GM23338 (cell line): Measurements from ENCODE around the gene FLT3.

ENCODE experiments used
- CREB1 ChIP-seq: fragments of 250-450 bp; sonication (Bioruptor Pico); IDR thresholded peaks from 2 replicates; pipeline ENCODE4 v1.5.0; 2020; ENCODE audit warnings: low read depth, mild to moderate bottlenecking, moderate library complexity
- CTCF ChIP-seq, 2 experiments: fragments of 200-600 bp in 1 of 2; sonication (generic) in 1 of 2; conservative IDR thresholded peaks; 2 replicates each; pipeline versions ENCODE4 v1.5.1 to v1.6.1; 2016 to 2017; ENCODE audit warnings: antibody characterized with exemption in 2 of 2, low read depth in 2 of 2, mild to moderate bottlenecking in 2 of 2, moderate library complexity in 1 of 2
- EZH2 ChIP-seq: fragments of 200-600 bp; sonication (generic); IDR thresholded peaks from one replicate; pipeline ENCODE4 v1.8.0; 2017; ENCODE audit warnings: antibody characterized with exemption, mild to moderate bottlenecking, low read depth; ENCODE audit not compliant: unreplicated experiment
- EZH2phosphoT487 ChIP-seq: fragments of 200-600 bp; sonication (generic); IDR thresholded peaks from one replicate; pipeline ENCODE4 v1.8.1; 2018; ENCODE audit warnings: antibody characterized with exemption; ENCODE audit not compliant: unreplicated experiment
- JUNB ChIP-seq: IDR thresholded peaks from one replicate; pipeline ENCODE4 v1.6.1; 2016; ENCODE audit warnings: antibody characterized with exemption; ENCODE audit not compliant: unreplicated experiment
- NANOG ChIP-seq: IDR thresholded peaks from 2 replicates; pipeline ENCODE4 v1.6.1; 2016; ENCODE audit warnings: antibody characterized with exemption, borderline replicate concordance
- POLR2AphosphoS5 ChIP-seq: IDR thresholded peaks from 2 replicates; pipeline ENCODE4 v1.6.1; 2016; ENCODE audit warnings: antibody characterized with exemption, low read depth
- STAT1 ChIP-seq: IDR thresholded peaks from one replicate; pipeline ENCODE4 v1.6.1; 2016; ENCODE audit warnings: antibody characterized with exemption; ENCODE audit not compliant: unreplicated experiment
- ZNF114 ChIP-seq: fragments of 250-450 bp; sonication (Bioruptor Pico); IDR thresholded peaks from 2 replicates; pipeline ENCODE4 v1.5.0; 2020; ENCODE audit warnings: mild to moderate bottlenecking, moderate library complexity
- ZNF331 ChIP-seq: fragments of 250-450 bp; sonication (Bioruptor Pico); IDR thresholded peaks from 2 replicates; pipeline ENCODE4 v1.5.0; 2020; ENCODE audit warnings: low read depth, mild to moderate bottlenecking, moderate library complexity
- ZNF462 ChIP-seq: fragments of 250-450 bp; sonication (Bioruptor Pico); IDR thresholded peaks from 2 replicates; pipeline ENCODE4 v1.5.0; 2020; ENCODE audit warnings: mild to moderate bottlenecking, moderate library complexity
- TF ChIP-seq, protein P1 (sequence below): IDR thresholded peaks from one replicate; pipeline ENCODE4 v1.6.1; 2018; ENCODE audit warnings: antibody characterized with exemption; ENCODE audit not compliant: unreplicated experiment
- TF ChIP-seq, protein P2 (sequence below): IDR thresholded peaks from 2 replicates; pipeline ENCODE4 v1.6.1; 2016; ENCODE audit warnings: antibody characterized with exemption

DNA sequence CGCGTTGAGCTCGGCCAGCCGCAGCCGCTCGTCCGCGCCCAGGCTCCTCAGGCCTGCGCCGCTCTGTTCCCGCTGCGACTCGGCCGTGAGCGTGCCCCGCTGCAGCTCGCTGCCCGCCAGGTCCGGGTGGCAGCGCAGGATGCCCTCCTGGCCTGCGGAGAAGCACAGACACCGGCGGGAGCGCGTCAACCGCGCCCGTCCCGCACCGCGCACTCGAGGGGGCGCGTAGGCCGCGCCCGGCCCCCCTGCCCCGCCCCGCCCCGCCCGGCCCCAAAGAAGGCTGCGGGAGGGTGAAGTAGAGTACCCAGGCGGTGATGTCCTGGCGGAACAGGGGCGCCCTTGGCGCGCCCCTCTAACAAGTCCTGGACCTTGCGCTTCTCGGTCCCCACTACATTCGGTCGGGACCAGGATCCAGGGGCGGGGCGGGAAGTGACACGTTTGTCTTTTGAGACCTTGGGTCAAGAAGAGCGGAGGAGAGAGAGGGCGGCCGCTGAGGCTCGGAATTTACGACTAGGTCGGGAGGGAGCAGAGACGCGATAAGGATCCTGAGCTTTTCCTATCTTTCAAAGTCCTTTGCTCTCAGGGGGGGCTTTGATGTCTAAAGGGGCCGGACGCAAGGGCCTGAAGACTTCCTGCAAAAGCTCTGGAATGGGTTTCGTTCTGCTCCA is 121.9 kb downstream of the FLT3 start:
- TF ChIP-seq CTCF (conservative IDR thresholded peaks at IDR 0.05; ENCODE audit: low read depth in 2 of 2) (no peak), EZH2 (peak; percentile 93), POLR2AphosphoS5 (no peak), EZH2phosphoT487 (peak; percentile 78), STAT1 (no peak), JUNB (no peak), ZNF114 (no peak), CREB1 (no peak), ZNF331 (CRISPR knock-in tag) (no peak), NANOG (peak; percentile 49; the same call in 1 of the 2 replicates), ZNF462 (CRISPR knock-in tag) (no peak)
- TF ChIP-seq, protein P1, sequence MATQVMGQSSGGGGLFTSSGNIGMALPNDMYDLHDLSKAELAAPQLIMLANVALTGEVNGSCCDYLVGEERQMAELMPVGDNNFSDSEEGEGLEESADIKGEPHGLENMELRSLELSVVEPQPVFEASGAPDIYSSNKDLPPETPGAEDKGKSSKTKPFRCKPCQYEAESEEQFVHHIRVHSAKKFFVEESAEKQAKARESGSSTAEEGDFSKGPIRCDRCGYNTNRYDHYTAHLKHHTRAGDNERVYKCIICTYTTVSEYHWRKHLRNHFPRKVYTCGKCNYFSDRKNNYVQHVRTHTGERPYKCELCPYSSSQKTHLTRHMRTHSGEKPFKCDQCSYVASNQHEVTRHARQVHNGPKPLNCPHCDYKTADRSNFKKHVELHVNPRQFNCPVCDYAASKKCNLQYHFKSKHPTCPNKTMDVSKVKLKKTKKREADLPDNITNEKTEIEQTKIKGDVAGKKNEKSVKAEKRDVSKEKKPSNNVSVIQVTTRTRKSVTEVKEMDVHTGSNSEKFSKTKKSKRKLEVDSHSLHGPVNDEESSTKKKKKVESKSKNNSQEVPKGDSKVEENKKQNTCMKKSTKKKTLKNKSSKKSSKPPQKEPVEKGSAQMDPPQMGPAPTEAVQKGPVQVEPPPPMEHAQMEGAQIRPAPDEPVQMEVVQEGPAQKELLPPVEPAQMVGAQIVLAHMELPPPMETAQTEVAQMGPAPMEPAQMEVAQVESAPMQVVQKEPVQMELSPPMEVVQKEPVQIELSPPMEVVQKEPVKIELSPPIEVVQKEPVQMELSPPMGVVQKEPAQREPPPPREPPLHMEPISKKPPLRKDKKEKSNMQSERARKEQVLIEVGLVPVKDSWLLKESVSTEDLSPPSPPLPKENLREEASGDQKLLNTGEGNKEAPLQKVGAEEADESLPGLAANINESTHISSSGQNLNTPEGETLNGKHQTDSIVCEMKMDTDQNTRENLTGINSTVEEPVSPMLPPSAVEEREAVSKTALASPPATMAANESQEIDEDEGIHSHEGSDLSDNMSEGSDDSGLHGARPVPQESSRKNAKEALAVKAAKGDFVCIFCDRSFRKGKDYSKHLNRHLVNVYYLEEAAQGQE, result no peak
- TF ChIP-seq, protein P2, sequence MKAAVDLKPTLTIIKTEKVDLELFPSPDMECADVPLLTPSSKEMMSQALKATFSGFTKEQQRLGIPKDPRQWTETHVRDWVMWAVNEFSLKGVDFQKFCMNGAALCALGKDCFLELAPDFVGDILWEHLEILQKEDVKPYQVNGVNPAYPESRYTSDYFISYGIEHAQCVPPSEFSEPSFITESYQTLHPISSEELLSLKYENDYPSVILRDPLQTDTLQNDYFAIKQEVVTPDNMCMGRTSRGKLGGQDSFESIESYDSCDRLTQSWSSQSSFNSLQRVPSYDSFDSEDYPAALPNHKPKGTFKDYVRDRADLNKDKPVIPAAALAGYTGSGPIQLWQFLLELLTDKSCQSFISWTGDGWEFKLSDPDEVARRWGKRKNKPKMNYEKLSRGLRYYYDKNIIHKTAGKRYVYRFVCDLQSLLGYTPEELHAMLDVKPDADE, result no peak
